Neural progenitor cell (in vitro differentiated cells): ENCODE measurements around the gene MED25. TPM values are rescaled to one million over a fixed set of nuclear protein-coding genes. Genes with fewer than 3 reads are reported as not detected.

Source experiments
- DNase-seq: peaks from one replicate; pipeline ENCODE4 v3.0.0-alpha.2; 2016; ENCODE audit warnings: low spot score
- H2AFZ ChIP-seq: fragments of 200-600 bp; sonication (generic); replicated peaks from 2 replicates; pipeline ENCODE4 v1.6.1; 2016; ENCODE audit warnings: antibody characterized with exemption
- H3F3A ChIP-seq: fragments of 200-600 bp; sonication (generic); 2 replicates; pipeline ENCODE4 v1.6.1; 2016; ENCODE audit warnings: antibody characterized with exemption, low read depth
- H3K27ac ChIP-seq: fragments of 200-600 bp; sonication (generic); 2 replicates; pipeline ENCODE4 v1.5.1; 2016; ENCODE audit warnings: mild to moderate bottlenecking
- H3K27me3 ChIP-seq: fragments of 200-600 bp; sonication (generic); 2 replicates; pipeline ENCODE4 v1.6.1; 2016; ENCODE audit warnings: mild to moderate bottlenecking, moderate library complexity
- H3K36me3 ChIP-seq: fragments of 200-600 bp; sonication (generic); 2 replicates; pipeline ENCODE4 v1.5.1; 2016
- H3K4me1 ChIP-seq: fragments of 200-600 bp; sonication (generic); 2 replicates; pipeline ENCODE4 v1.6.1; 2016; ENCODE audit warnings: mixed run types
- H3K4me2 ChIP-seq: fragments of 200-600 bp; sonication (generic); 2 replicates; pipeline ENCODE4 v1.6.1; 2016
- H3K4me3 ChIP-seq: fragments of 200-600 bp; sonication (generic); 2 replicates; pipeline ENCODE4 v1.5.1; 2016
- H3K79me2 ChIP-seq: fragments of 200-600 bp; sonication (generic); 2 replicates; pipeline ENCODE4 v1.6.1; 2016; ENCODE audit warnings: low read depth
- H3K9ac ChIP-seq: fragments of 200-600 bp; sonication (generic); 2 replicates; pipeline ENCODE4 v1.6.1; 2016
- H3K9me3 ChIP-seq: fragments of 200-600 bp; sonication (generic); 2 replicates; pipeline ENCODE4 v1.5.1; 2016; ENCODE audit warnings: low read depth
- H4K20me1 ChIP-seq: fragments of 200-600 bp; sonication (generic); 2 replicates; pipeline ENCODE4 v1.6.1; 2016; ENCODE audit warnings: low read depth
- H3K27ac Mint-ChIP-seq: 3 replicates; pipeline ENCODE4 v1.8.0; 2021; ENCODE audit warnings: mixed read lengths
- H3K27me3 Mint-ChIP-seq: 2 replicates; pipeline ENCODE4 v1.8.0; 2022; ENCODE audit warnings: low read depth, mild to moderate bottlenecking, inconsistent platforms, moderate library complexity, mixed read lengths; ENCODE audit not compliant: insufficient read depth
- H3K36me3 Mint-ChIP-seq: 3 replicates; pipeline ENCODE4 v1.8.0; 2021; ENCODE audit warnings: mixed read lengths
- H3K4me1 Mint-ChIP-seq: 3 replicates; pipeline ENCODE4 v1.8.0; 2021; ENCODE audit warnings: mixed read lengths
- H3K4me3 Mint-ChIP-seq: 3 replicates; pipeline ENCODE4 v1.8.0; 2021; ENCODE audit warnings: mild to moderate bottlenecking, moderate library complexity, mixed read lengths
- H3K9me3 Mint-ChIP-seq: 3 replicates; pipeline ENCODE4 v1.8.0; 2020; ENCODE audit warnings: mixed read lengths
- EZH2 ChIP-seq: fragments of 200-600 bp; sonication (generic); IDR thresholded peaks from 2 replicates; pipeline ENCODE4 v1.6.1; 2017; ENCODE audit warnings: antibody characterized with exemption, mild to moderate bottlenecking, moderate library complexity
- EZH2phosphoT487 ChIP-seq: fragments of 200-600 bp; sonication (generic); IDR thresholded peaks from 2 replicates; pipeline ENCODE4 v1.6.1; 2017; ENCODE audit warnings: antibody characterized with exemption
- total RNA-seq: library from RNA; depleted of rRNA; stranded (reverse); fragments of >200 nt; gene quantifications from 2 replicates; pipeline ENCODE4 v1.2.3, GENCODE V29; 2015; ENCODE audit warnings: low replicate concordance
- TF ChIP-seq, protein P1 (sequence below): fragments of 200-600 bp; sonication (generic); IDR thresholded peaks from 2 replicates; pipeline ENCODE4 v1.5.1; 2017; ENCODE audit warnings: antibody characterized with exemption, mild to moderate bottlenecking

Gene MED25
- total RNA-seq, 1 donor from 2014 or later = 44.9 TPM

DNA sequence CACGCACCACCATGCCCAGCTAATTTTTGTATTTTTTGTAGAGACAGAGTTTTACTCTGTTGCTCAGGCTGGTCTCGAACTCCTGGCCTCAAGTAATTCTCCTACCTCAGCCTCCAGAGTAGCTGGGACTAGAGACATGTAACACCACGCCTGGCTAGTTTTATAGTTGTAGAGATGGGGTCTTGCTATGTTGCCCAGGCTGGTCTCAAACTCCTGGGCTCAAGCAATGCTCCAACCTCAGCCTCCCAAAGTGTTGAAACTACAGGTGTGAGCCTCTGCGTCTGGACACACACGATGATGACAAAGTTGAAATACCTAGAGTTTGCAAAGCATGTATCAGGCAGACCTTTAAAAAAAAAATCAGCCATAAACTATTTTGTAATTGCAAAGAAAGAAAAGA lies 28.3 kb downstream of the MED25 start:
- peaks cover 35% of the 10 kb centered on the region for H3F3A ChIP-seq
- H3K36me3 ChIP-seq = no peaks in the 10 kb centered on the region
- Mint-ChIP-seq H3K4me1 (peaks cover 5% of the 10 kb centered on the region), H3K36me3 (peaks cover 27% of the 10 kb centered on the region), H3K4me3 (peak overlapping the region; percentile 60), H3K9me3 (peaks cover 15% of the 10 kb centered on the region), H3K27ac (no peak overlapping the region), H3K27me3 (peaks cover 6% of the 10 kb centered on the region)
- no peaks in the 10 kb centered on the region for H3K27me3 ChIP-seq
- H3K4me1 ChIP-seq = no peaks in the 10 kb centered on the region
- H4K20me1 ChIP-seq = peaks cover under 1% of the 10 kb centered on the region
- TF ChIP-seq EZH2phosphoT487 (no peak), EZH2 (no peak)
- TF ChIP-seq, protein P1, sequence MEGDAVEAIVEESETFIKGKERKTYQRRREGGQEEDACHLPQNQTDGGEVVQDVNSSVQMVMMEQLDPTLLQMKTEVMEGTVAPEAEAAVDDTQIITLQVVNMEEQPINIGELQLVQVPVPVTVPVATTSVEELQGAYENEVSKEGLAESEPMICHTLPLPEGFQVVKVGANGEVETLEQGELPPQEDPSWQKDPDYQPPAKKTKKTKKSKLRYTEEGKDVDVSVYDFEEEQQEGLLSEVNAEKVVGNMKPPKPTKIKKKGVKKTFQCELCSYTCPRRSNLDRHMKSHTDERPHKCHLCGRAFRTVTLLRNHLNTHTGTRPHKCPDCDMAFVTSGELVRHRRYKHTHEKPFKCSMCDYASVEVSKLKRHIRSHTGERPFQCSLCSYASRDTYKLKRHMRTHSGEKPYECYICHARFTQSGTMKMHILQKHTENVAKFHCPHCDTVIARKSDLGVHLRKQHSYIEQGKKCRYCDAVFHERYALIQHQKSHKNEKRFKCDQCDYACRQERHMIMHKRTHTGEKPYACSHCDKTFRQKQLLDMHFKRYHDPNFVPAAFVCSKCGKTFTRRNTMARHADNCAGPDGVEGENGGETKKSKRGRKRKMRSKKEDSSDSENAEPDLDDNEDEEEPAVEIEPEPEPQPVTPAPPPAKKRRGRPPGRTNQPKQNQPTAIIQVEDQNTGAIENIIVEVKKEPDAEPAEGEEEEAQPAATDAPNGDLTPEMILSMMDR = no peak
- no peak for DNase-seq
- H3K4me3 ChIP-seq = no peak overlapping the region
- peaks cover 22% of the 10 kb centered on the region for H3K79me2 ChIP-seq
- no peaks in the 10 kb centered on the region for H3K9me3 ChIP-seq
- H3K9ac ChIP-seq = no peak overlapping the region
- H2AFZ ChIP-seq = no peak overlapping the region
- no peak overlapping the region for H3K4me2 ChIP-seq
- no peak overlapping the region for H3K27ac ChIP-seq

DNA sequence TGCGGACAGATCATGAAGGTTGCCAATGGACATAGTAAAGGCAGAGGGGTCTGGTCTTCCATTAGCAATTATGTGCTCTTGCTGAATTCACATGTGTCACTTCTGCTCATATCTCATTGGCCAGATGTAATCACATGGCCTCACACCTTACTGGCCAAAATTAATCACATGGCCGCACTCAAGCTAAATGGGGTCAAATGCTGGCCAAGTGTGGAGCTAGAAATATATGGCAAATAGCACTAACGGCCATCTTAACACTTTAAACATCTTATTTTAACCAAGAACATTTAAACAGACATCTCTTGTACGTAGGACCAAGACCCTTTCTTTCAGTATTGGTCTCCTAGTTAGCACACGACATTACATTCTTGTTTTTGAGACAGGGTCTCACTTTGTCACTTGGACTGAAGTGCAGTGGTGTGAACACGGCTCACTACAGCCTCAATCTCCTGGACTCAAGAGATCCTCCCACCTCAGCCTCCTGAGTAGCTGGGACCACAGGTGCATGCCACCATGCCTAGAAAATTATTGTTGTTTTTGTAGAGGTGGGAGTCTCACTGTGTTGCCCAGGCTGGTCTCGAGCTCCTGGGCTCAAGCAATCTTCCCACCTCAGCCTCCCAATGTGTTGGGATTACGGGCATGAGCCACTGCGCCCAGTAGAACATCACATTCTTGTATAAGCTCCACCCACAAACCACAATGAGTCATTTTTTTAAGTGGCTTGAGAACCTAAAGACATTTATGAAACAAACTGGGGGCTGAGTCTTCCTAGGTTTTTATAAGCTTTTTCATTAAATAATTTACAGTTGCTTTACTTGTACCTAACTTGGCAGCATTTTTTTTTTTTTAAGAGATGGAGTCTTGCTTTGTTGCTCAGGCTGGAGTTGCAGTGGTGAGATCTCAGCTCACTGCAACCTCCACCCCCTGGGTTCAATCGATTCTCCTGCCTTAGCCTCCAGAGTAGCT lies 29.9 kb downstream of the MED25 start:
- Mint-ChIP-seq H3K36me3 (peaks cover 28% of the 10 kb centered on the region), H3K27ac (no peak overlapping the region), H3K4me3 (no peak overlapping the region), H3K4me1 (peaks cover 16% of the 10 kb centered on the region), H3K9me3 (peaks cover 15% of the 10 kb centered on the region), H3K27me3 (peaks cover 14% of the 10 kb centered on the region)
- Histone ChIP-seq H3F3A (peaks cover 42% of the 10 kb centered on the region), H3K27ac (no peak overlapping the region), H3K27me3 (no peaks in the 10 kb centered on the region), H3K9ac (no peak overlapping the region), H3K4me1 (peaks cover 10% of the 10 kb centered on the region), H4K20me1 (peaks cover 17% of the 10 kb centered on the region), H3K36me3 (no peaks in the 10 kb centered on the region), H3K79me2 (peaks cover 38% of the 10 kb centered on the region), H3K4me3 (no peak overlapping the region), H2AFZ (no peak overlapping the region), H3K4me2 (no peak overlapping the region), H3K9me3 (no peaks in the 10 kb centered on the region)
- DNase-seq = no peak
- no peak for TF ChIP-seq EZH2phosphoT487
- TF ChIP-seq, protein P1 = no peak
- TF ChIP-seq EZH2 = no peak

DNA sequence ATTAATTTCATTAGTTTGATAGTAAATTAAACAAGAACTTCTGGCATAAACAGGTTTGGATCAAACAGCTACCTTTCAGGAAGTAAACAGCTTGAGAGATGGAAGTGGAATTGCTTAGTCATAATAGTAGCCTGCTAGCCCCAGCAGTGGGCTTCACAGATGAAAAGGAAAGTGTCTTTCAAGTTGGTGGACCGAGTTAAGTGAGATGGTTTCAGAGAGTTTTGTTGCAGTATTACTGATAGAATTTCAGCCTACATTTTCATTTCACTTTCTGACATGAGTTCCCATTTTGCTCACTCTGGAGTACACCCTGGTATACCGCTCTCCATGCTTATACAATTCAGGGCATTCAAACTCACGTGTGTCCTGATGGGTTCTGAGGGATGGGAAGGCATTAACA lies 30.8 kb downstream of the MED25 start:
- Histone ChIP-seq H2AFZ (no peak overlapping the region), H3K4me1 (peaks cover 12% of the 10 kb centered on the region), H3K36me3 (no peaks in the 10 kb centered on the region), H3F3A (peaks cover 47% of the 10 kb centered on the region), H4K20me1 (peaks cover 26% of the 10 kb centered on the region), H3K79me2 (peaks cover 48% of the 10 kb centered on the region), H3K9ac (no peak overlapping the region), H3K4me3 (no peak overlapping the region), H3K4me2 (no peak overlapping the region), H3K27me3 (no peaks in the 10 kb centered on the region), H3K27ac (no peak overlapping the region), H3K9me3 (no peaks in the 10 kb centered on the region)
- no peak overlapping the region for H3K27ac Mint-ChIP-seq
- no peak for TF ChIP-seq EZH2
- peaks cover 28% of the 10 kb centered on the region for H3K36me3 Mint-ChIP-seq
- H3K27me3 Mint-ChIP-seq = peaks cover 14% of the 10 kb centered on the region
- peak overlapping the region; percentile 90 for H3K4me3 Mint-ChIP-seq
- H3K4me1 Mint-ChIP-seq = peaks cover 22% of the 10 kb centered on the region
- peaks cover 15% of the 10 kb centered on the region for H3K9me3 Mint-ChIP-seq
- no peak for DNase-seq
